ACC112 (cell line): ENCODE results near the gene CHRNB2.

Experiments used
- H2AFZ ChIP-seq: fragments of 200-600 bp; sonication (generic); one replicate; pipeline ENCODE4 v1.6.0; 2017; ENCODE audit warnings: antibody characterized with exemption, low read length; ENCODE audit not compliant: unreplicated experiment
- H3K27ac ChIP-seq: fragments of 200-600 bp; sonication (generic); 2 replicates; pipeline ENCODE4 v1.5.1; 2014; ENCODE audit warnings: low read depth, mild to moderate bottlenecking, antibody characterized with exemption, low read length, moderate library complexity
- H3K27me3 ChIP-seq: fragments of 200-600 bp; sonication (generic); 2 replicates; pipeline ENCODE4 v1.6.1; 2014; ENCODE audit warnings: mild to moderate bottlenecking, antibody characterized with exemption, low read length, moderate library complexity, mixed read lengths; ENCODE audit not compliant: insufficient read depth
- H3K36me3 ChIP-seq: fragments of 200-600 bp; sonication (generic); 2 replicates; pipeline ENCODE4 v1.6.1; 2016; ENCODE audit warnings: mild to moderate bottlenecking, antibody characterized with exemption, low read length, moderate library complexity, mixed read lengths; ENCODE audit not compliant: insufficient read depth
- H3K4me1 ChIP-seq: fragments of 200-600 bp; sonication (generic); one replicate; pipeline ENCODE4 v1.6.1; 2016; ENCODE audit warnings: low read length, mixed read lengths; ENCODE audit not compliant: insufficient read depth, unreplicated experiment, control insufficient read depth
- H3K4me3 ChIP-seq: fragments of 200-600 bp; sonication (generic); 2 replicates; pipeline ENCODE4 v1.5.1; 2014; ENCODE audit warnings: mild to moderate bottlenecking, low read depth, low read length
- H3K79me2 ChIP-seq: fragments of 200-600 bp; sonication (generic); one replicate; pipeline ENCODE4 v1.6.0; 2016; ENCODE audit warnings: low read length; ENCODE audit not compliant: control insufficient read depth, unreplicated experiment, insufficient read depth

CHRNB2 gene

GRCh38 chr1:154571964-154572288 lies 4.3 kb downstream of the CHRNB2 start:
- Histone ChIP-seq H2AFZ (no peak overlapping the region), H3K4me1 (no peaks in the 10 kb centered on the region), H3K27ac (no peak overlapping the region), H3K4me3 (no peak overlapping the region), H3K36me3 (no peaks in the 10 kb centered on the region), H3K79me2 (no peaks in the 10 kb centered on the region), H3K27me3 (peaks cover 24% of the 10 kb centered on the region)

GRCh38 chr1:154572468-154573167 lies 5.0 kb downstream of the CHRNB2 start:
- no peak overlapping the region for H3K27ac ChIP-seq
- H3K4me1 ChIP-seq: no peaks in the 10 kb centered on the region
- peaks cover 17% of the 10 kb centered on the region for H3K27me3 ChIP-seq
- no peak overlapping the region for H3K4me3 ChIP-seq
- no peak overlapping the region for H2AFZ ChIP-seq
- no peaks in the 10 kb centered on the region for H3K36me3 ChIP-seq
- no peaks in the 10 kb centered on the region for H3K79me2 ChIP-seq

GRCh38 chr1:154573168-154573510 lies 5.6 kb downstream of the CHRNB2 start:
- peaks cover 13% of the 10 kb centered on the region for H3K27me3 ChIP-seq
- H3K4me3 ChIP-seq: no peak overlapping the region
- no peaks in the 10 kb centered on the region for H3K79me2 ChIP-seq
- no peak overlapping the region for H3K27ac ChIP-seq
- H2AFZ ChIP-seq: no peak overlapping the region
- H3K36me3 ChIP-seq: no peaks in the 10 kb centered on the region
- no peaks in the 10 kb centered on the region for H3K4me1 ChIP-seq

- H3K36me3 ChIP-seq: no peaks in the 10 kb centered on the region
- H3K4me3 ChIP-seq: no peak overlapping the region
- no peak overlapping the region for H2AFZ ChIP-seq
- H3K79me2 ChIP-seq: no peaks in the 10 kb centered on the region
- H3K4me1 ChIP-seq: no peaks in the 10 kb centered on the region
- H3K27me3 ChIP-seq: peaks cover 4% of the 10 kb centered on the region
- H3K27ac ChIP-seq: no peak overlapping the region
These were observed 7.1 kb downstream of the CHRNB2 start for GRCh38 chr1:154574716-154575115.

- no peak overlapping the region for H3K27ac ChIP-seq
- H3K79me2 ChIP-seq: no peaks in the 10 kb centered on the region
- H2AFZ ChIP-seq: no peak overlapping the region
- peaks cover under 1% of the 10 kb centered on the region; the same call in 1 of the 2 replicates for H3K27me3 ChIP-seq
- H3K36me3 ChIP-seq: no peaks in the 10 kb centered on the region
- H3K4me1 ChIP-seq: no peaks in the 10 kb centered on the region
- no peak overlapping the region for H3K4me3 ChIP-seq
These were observed 7.8 kb downstream of the CHRNB2 start for GRCh38 chr1:154575147-154575927.

- Histone ChIP-seq H3K27ac (no peak overlapping the region), H3K79me2 (no peaks in the 10 kb centered on the region), H3K4me1 (no peaks in the 10 kb centered on the region), H2AFZ (no peak overlapping the region), H3K27me3 (no peaks in the 10 kb centered on the region), H3K4me3 (no peak overlapping the region), H3K36me3 (peaks cover 4% of the 10 kb centered on the region; the same call in 1 of the 2 replicates)
These were observed 8.5 kb downstream of the CHRNB2 start for GRCh38 chr1:154575951-154576566.

- Histone ChIP-seq H3K27ac (no peak overlapping the region), H3K27me3 (no peaks in the 10 kb centered on the region), H3K36me3 (peaks cover 13% of the 10 kb centered on the region; the same call in 1 of the 2 replicates), H3K4me1 (no peaks in the 10 kb centered on the region), H2AFZ (no peak overlapping the region), H3K79me2 (no peaks in the 10 kb centered on the region), H3K4me3 (no peak overlapping the region)
These were observed 9.9 kb downstream of the CHRNB2 start for GRCh38 chr1:154577346-154578057.

GRCh38 chr1:154578058-154578418 lies 10.5 kb downstream of the CHRNB2 start:
- H3K4me3 ChIP-seq: no peak overlapping the region
- H3K4me1 ChIP-seq: no peaks in the 10 kb centered on the region
- H3K27me3 ChIP-seq: no peaks in the 10 kb centered on the region
- H2AFZ ChIP-seq: no peak overlapping the region
- peaks cover 17% of the 10 kb centered on the region for H3K36me3 ChIP-seq
- H3K27ac ChIP-seq: no peak overlapping the region
- no peaks in the 10 kb centered on the region for H3K79me2 ChIP-seq

GRCh38 chr1:154579374-154579773 lies 11.8 kb downstream of the CHRNB2 start:
- no peak overlapping the region for H3K27ac ChIP-seq
- no peak overlapping the region for H3K4me3 ChIP-seq
- H2AFZ ChIP-seq: no peak overlapping the region
- no peaks in the 10 kb centered on the region for H3K79me2 ChIP-seq
- H3K27me3 ChIP-seq: no peaks in the 10 kb centered on the region
- peaks cover 30% of the 10 kb centered on the region for H3K36me3 ChIP-seq
- no peaks in the 10 kb centered on the region for H3K4me1 ChIP-seq

- H3K4me3 ChIP-seq: no peak overlapping the region
- H3K27ac ChIP-seq: no peak overlapping the region
- no peaks in the 10 kb centered on the region for H3K4me1 ChIP-seq
- H3K36me3 ChIP-seq: peaks cover 49% of the 10 kb centered on the region
- H3K27me3 ChIP-seq: no peaks in the 10 kb centered on the region
- no peaks in the 10 kb centered on the region for H3K79me2 ChIP-seq
- H2AFZ ChIP-seq: no peak overlapping the region
These were observed 14.2 kb downstream of the CHRNB2 start for GRCh38 chr1:154581766-154582165.
